ENCODE measurements around the gene CHKA. TPM values are rescaled to one million over a fixed set of nuclear protein-coding genes. Genes with fewer than 3 reads are reported as not detected.

CHKA gene
- total RNA-seq, 1 donor from 2014 or later = 17.9 TPM

DNA sequence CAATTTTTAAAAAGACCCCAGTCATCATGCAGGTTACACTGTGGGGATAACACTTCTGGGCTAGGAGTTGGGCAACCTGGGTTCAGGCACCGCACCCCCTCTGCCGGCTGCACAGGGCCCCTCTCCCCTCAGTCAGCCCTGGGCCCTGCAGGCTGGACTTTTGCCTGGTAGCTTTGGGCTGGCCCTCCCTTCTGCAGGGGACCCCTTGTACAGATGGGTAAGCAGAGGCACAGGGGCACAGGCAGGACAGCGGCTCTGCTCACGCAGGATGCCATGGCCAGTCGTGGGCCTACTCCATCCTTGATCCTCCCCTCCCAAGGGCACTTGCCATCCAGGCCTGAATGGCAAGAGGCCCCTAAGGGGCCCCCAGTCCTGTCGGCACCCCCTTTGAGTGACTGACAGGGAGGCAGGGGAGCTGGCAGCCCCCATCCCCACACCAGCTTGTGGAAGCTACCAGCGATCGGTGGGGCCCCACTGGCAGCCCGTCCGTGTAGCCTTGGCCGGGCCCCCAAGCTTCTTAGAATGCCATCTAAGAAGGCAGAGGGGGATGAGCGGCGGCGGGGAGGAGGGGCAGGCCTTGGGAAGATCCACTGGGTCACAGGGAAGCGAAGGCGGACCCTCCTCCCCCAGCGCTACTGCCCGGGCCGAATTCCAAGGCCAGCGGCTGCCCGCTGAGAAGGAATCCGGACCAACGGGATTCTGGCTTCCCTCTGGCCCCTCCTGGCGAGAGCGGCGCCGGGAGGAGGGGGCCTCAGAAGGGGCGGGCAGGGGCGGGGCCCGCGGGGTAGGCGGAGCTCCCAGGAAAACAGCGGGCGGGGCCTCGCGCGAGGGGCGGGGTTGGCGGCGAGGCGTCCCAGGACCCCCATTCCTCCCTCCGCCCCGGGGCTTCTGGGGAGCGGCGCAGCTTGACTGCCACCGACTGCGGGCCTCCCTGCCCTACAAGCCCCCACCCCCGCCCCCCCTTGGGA, 6.8 kb upstream of the CHKA start:
- peak overlapping the region; percentile 45 for H3K4me3 ChIP-seq (ENCODE audit: low read depth, low read length)
- TF ChIP-seq, protein P1, sequence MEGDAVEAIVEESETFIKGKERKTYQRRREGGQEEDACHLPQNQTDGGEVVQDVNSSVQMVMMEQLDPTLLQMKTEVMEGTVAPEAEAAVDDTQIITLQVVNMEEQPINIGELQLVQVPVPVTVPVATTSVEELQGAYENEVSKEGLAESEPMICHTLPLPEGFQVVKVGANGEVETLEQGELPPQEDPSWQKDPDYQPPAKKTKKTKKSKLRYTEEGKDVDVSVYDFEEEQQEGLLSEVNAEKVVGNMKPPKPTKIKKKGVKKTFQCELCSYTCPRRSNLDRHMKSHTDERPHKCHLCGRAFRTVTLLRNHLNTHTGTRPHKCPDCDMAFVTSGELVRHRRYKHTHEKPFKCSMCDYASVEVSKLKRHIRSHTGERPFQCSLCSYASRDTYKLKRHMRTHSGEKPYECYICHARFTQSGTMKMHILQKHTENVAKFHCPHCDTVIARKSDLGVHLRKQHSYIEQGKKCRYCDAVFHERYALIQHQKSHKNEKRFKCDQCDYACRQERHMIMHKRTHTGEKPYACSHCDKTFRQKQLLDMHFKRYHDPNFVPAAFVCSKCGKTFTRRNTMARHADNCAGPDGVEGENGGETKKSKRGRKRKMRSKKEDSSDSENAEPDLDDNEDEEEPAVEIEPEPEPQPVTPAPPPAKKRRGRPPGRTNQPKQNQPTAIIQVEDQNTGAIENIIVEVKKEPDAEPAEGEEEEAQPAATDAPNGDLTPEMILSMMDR (conservative IDR thresholded peaks at IDR 0.05; ENCODE audit: low read depth, low read length) = no peak
- DNase-seq (ENCODE audit: low read depth) = no peak

DNA sequence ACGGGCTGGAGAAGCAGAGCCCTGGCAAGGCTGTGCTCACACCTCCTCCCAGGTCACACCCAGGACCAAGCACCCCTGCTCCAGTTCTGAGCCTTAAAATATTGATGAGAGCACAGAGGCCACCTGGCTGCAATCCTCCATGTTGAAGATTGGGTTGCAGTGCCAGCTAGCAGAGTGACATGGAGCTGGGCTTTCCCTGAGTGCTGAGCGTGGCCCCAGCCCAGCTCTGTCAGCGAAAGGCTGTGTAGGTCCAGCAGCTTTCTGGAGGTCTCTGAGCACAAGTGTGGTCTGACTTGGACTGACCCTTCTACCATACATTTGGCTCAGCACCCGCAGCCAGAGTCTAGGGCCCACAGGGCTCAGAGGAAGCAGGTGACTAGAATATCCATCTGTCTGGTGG, 4.0 kb upstream of the CHKA start:
- no peak overlapping the region for H3K4me3 ChIP-seq (ENCODE audit: low read depth, low read length)
- TF ChIP-seq, protein P1 (conservative IDR thresholded peaks at IDR 0.05; ENCODE audit: low read depth, low read length) = no peak
- no peak for DNase-seq (ENCODE audit: low read depth)

- no peak for DNase-seq (ENCODE audit: low read depth)
- no peak overlapping the region for H3K4me3 ChIP-seq (ENCODE audit: low read depth, low read length)
- TF ChIP-seq, protein P1 (conservative IDR thresholded peaks at IDR 0.05; ENCODE audit: low read depth, low read length) = no peak
These were observed 1.9 kb upstream of the CHKA start for GRCh38 chr11:68122936-68123539.

DNA sequence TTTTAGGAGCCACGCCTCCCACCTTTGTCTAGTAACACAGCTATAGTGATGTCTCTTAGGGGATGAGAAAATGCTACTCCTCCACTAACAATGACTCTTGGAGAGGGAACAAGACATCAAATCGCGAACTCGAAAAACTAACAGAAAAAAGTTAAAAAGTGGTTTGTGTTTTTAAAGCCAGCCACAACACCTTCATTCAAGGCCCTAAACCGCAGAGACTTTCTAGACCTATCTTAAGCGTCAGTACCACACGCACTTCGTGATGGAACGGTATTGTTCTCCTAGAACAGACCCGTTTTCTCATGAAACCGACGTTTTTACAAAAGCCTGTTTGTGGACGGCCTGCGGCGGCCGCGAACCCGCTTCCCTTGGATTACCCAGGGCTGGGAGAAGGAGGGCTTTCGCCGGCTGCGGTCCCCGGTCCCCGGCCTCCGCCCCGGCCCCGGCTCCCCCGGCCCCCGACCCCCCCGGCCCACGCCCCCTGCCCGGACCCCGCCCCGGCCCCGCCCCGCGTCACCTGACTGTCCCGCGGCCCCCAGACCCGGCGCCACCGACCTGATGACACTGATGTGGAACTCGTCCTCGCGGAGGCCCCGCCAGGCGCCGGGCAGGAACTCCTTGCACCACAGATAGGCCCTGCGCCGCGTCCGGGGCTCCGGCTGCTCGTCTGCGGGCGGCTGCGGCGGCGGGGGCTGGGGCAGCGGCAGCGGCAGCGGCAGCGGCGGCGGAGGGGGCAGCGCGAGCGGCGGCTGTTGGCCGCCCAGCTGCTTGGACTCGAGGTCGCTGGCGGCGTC, 718 bp downstream of the CHKA start:
- no peak for DNase-seq (ENCODE audit: low read depth)
- TF ChIP-seq, protein P1 (conservative IDR thresholded peaks at IDR 0.05; ENCODE audit: low read depth, low read length) = no peak
- peak overlapping the region; percentile 56 for H3K4me3 ChIP-seq (ENCODE audit: low read depth, low read length)

DNA sequence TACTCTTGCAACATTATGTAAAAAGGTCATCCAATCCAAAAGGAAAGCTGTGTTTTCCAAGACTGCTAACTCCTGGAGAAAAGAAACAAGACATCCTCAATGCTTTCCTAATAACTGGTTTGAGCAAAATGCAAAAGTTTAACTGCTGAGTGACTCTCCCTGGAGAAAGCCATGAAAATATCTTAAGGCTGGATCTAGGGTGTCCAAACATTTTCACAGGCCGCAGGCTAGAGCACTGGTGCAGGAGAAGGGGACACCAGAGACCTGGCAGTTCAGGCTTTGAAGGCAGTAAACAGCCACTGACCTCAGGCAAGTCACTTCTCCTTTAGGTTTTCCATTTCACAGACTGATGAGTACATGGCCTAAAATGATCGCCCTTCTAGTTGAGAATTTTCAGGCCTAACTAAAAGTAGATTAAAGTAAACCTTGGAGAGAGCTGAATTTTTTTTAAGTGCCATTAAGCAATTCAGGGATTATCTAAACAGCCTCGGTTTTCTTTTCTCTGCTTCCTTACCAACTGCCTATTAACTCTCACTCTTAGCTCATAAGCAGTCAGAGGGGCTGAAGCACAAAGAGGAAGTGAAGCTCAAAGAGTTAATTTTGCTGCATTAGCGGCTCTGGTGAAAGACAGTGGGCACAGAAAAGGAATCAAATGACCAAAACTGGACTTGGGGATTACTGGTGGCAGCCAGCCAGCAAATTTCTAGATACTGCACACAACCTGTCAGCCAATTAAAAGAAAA, 2.3 kb downstream of the CHKA start:
- DNase-seq (ENCODE audit: low read depth) = no peak
- TF ChIP-seq, protein P1 (conservative IDR thresholded peaks at IDR 0.05; ENCODE audit: low read depth, low read length) = no peak
- peak overlapping the region; percentile 37 for H3K4me3 ChIP-seq (ENCODE audit: low read depth, low read length)

- TF ChIP-seq, protein P1 (conservative IDR thresholded peaks at IDR 0.05; ENCODE audit: low read depth, low read length) = no peak
- DNase-seq (ENCODE audit: low read depth) = no peak
- H3K4me3 ChIP-seq (ENCODE audit: low read depth, low read length) = no peak overlapping the region
These were observed 3.2 kb downstream of the CHKA start for GRCh38 chr11:68117853-68118470.
